Measurements from ENCODE around the gene SPESP1. TPM values are rescaled to one million over a fixed set of nuclear protein-coding genes. Genes with fewer than 3 reads are reported as not detected.

The SPESP1 gene
- total RNA-seq, 1 donor from 2014 or later: not detected

DNA sequence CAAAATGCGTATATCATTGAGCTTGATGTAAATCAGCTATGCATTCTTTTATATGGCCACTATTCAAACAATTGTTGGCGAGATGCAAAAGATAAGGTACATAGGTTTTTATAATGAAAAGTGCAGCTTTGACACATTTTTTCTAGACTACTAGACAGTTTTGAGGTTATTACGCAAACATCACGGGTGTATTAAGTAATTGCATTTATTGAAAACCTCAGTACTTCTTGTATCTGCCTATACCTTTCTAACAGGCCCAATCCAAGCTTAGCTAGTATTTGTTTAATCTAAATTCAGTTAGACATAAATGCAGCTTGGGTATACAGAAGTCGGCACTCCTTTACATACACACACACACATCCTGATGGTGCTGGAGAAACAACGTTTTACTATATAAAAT is 2.7 kb downstream of the SPESP1 start:
- no peaks in the 10 kb centered on the region for H3K4me1 Mint-ChIP-seq (ENCODE audit: unreplicated experiment)
- peaks cover 4% of the 10 kb centered on the region for H3K27me3 Mint-ChIP-seq (ENCODE audit: unreplicated experiment)
- H3K9me3 Mint-ChIP-seq (ENCODE audit: unreplicated experiment): no peaks in the 10 kb centered on the region
- no peak overlapping the region for H3K4me3 Mint-ChIP-seq (ENCODE audit: unreplicated experiment)
- TF ChIP-seq, protein P1, sequence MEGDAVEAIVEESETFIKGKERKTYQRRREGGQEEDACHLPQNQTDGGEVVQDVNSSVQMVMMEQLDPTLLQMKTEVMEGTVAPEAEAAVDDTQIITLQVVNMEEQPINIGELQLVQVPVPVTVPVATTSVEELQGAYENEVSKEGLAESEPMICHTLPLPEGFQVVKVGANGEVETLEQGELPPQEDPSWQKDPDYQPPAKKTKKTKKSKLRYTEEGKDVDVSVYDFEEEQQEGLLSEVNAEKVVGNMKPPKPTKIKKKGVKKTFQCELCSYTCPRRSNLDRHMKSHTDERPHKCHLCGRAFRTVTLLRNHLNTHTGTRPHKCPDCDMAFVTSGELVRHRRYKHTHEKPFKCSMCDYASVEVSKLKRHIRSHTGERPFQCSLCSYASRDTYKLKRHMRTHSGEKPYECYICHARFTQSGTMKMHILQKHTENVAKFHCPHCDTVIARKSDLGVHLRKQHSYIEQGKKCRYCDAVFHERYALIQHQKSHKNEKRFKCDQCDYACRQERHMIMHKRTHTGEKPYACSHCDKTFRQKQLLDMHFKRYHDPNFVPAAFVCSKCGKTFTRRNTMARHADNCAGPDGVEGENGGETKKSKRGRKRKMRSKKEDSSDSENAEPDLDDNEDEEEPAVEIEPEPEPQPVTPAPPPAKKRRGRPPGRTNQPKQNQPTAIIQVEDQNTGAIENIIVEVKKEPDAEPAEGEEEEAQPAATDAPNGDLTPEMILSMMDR (IDR thresholded peaks at IDR 0.05; ENCODE audit: unreplicated experiment): no peak
- H3K36me3 Mint-ChIP-seq (ENCODE audit: low read depth, unreplicated experiment): peaks cover 4% of the 10 kb centered on the region
- no peak for DNase-seq (ENCODE audit: low spot score)
- H3K27ac Mint-ChIP-seq (ENCODE audit: unreplicated experiment): no peak overlapping the region

DNA sequence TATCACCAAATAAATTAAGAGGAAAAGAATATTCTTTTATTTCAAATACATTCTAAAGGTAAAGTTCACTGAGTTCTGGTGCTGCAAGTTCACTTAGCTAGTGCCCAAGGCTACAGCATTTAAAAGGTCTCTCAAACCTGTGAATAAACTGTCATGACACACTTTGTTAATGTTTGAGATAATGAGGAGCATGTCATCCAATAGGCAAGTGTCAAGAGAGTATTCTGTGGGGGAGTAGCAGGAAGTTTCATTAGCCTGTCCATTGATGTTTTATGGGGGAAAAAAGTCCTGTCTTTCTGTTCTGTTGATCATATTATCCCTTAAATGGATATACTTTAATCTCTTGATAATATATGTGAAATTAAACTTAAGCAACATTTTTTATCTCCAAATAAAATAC is 4.0 kb downstream of the SPESP1 start:
- Mint-ChIP-seq H3K9me3 (ENCODE audit: unreplicated experiment) (no peaks in the 10 kb centered on the region), H3K27me3 (ENCODE audit: unreplicated experiment) (peaks cover 3% of the 10 kb centered on the region), H3K4me3 (ENCODE audit: unreplicated experiment) (no peak overlapping the region), H3K36me3 (ENCODE audit: low read depth, unreplicated experiment) (peaks cover 4% of the 10 kb centered on the region), H3K27ac (ENCODE audit: unreplicated experiment) (no peak overlapping the region), H3K4me1 (ENCODE audit: unreplicated experiment) (no peaks in the 10 kb centered on the region)
- no peak for DNase-seq (ENCODE audit: low spot score)
- TF ChIP-seq, protein P1 (IDR thresholded peaks at IDR 0.05; ENCODE audit: unreplicated experiment): no peak

DNA sequence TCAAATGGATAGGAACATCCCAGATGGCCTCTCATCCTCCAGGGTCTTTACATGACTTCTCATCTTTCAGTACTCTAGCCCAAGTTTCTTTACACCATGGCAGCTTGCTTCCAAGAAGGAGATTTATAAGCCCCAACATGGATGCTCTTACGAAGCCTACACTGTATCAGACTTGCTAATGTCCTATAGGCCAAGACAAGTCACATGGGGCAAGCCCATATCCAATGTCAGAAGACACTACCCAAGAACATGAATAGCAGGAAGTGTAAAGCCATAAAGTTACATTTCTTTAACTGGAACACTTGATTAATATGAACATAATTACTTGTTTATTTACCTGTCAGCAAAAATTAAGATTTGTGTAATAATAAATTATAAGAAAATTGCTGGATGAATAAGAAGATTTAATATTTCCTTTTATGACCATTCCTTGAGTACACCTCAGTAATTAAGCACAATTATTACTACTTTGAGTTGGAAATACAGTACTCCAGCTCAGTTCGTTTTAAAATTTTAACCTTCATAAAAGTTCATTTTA is 5.1 kb downstream of the SPESP1 start:
- no peaks in the 10 kb centered on the region for H3K4me1 Mint-ChIP-seq (ENCODE audit: unreplicated experiment)
- TF ChIP-seq, protein P1 (IDR thresholded peaks at IDR 0.05; ENCODE audit: unreplicated experiment): no peak

DNA sequence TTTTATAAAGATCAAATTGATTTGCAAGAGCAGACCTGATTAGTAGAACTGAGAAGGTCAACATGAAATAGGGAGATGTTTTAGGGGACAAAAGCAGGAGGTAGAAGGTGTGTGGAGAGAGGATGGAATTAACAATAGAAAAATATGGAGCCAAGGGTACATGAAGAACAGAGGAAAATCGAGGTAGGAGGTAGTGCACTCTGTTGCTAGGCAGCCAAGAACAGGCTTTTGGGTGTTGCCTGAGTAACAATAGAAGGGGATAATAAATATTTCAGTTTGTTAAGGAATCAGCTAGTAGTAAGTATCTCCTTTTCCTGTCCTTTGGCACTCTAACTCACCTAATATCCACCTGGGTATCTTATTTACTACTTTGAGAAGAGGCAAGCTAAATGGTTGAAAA is 9.2 kb downstream of the SPESP1 start:
- H3K27me3 Mint-ChIP-seq (ENCODE audit: unreplicated experiment): no peaks in the 10 kb centered on the region
- no peak for DNase-seq (ENCODE audit: low spot score)
- H3K36me3 Mint-ChIP-seq (ENCODE audit: low read depth, unreplicated experiment): no peaks in the 10 kb centered on the region
- no peaks in the 10 kb centered on the region for H3K9me3 Mint-ChIP-seq (ENCODE audit: unreplicated experiment)
- TF ChIP-seq, protein P1 (IDR thresholded peaks at IDR 0.05; ENCODE audit: unreplicated experiment): no peak
- no peaks in the 10 kb centered on the region for H3K4me1 Mint-ChIP-seq (ENCODE audit: unreplicated experiment)
- H3K4me3 Mint-ChIP-seq (ENCODE audit: unreplicated experiment): no peak overlapping the region
- H3K27ac Mint-ChIP-seq (ENCODE audit: unreplicated experiment): no peak overlapping the region

More for the DNA sequence above, 5.1 kb downstream of the SPESP1 start:
- Mint-ChIP-seq H3K27me3 (ENCODE audit: unreplicated experiment) (no peaks in the 10 kb centered on the region), H3K27ac (ENCODE audit: unreplicated experiment) (no peak overlapping the region), H3K36me3 (ENCODE audit: low read depth, unreplicated experiment) (no peaks in the 10 kb centered on the region), H3K9me3 (ENCODE audit: unreplicated experiment) (no peaks in the 10 kb centered on the region), H3K4me3 (ENCODE audit: unreplicated experiment) (no peak overlapping the region)
- DNase-seq (ENCODE audit: low spot score): no peak

DNA sequence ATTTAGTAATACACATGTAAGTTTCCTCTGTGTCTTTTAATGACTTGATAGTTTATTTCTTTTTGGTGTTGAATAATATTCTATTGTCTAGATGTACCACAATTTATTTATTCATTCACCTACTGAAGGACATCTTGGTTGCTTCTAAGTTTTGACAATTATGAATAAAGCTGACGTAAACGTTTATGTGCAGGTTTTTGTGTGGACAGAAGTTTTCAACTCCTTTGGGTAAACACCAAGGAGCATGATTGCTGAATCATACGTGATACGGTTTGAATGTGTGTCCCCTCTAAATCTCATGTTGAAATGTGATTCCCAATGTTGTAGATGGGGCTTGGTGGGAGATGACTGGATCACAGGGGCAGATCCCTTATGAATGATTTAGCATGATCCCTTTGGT is 21.5 kb downstream of the SPESP1 start:
- no peaks in the 10 kb centered on the region for H3K9me3 Mint-ChIP-seq (ENCODE audit: unreplicated experiment)
- no peaks in the 10 kb centered on the region for H3K4me1 Mint-ChIP-seq (ENCODE audit: unreplicated experiment)
- H3K27ac Mint-ChIP-seq (ENCODE audit: unreplicated experiment): no peak overlapping the region
- H3K4me3 Mint-ChIP-seq (ENCODE audit: unreplicated experiment): no peak overlapping the region
- no peaks in the 10 kb centered on the region for H3K36me3 Mint-ChIP-seq (ENCODE audit: low read depth, unreplicated experiment)
- TF ChIP-seq, protein P1 (IDR thresholded peaks at IDR 0.05; ENCODE audit: unreplicated experiment): no peak
- H3K27me3 Mint-ChIP-seq (ENCODE audit: unreplicated experiment): no peaks in the 10 kb centered on the region
- no peak for DNase-seq (ENCODE audit: low spot score)
